Measurements from ENCODE around the gene CCBE1. TPM values are rescaled to one million over a fixed set of nuclear protein-coding genes. Genes with fewer than 3 reads are reported as not detected.

CCBE1 gene
- total RNA-seq, 1 experiment from 2014 or later, result 28.9 TPM

GRCh38 chr18:59426855-59427254 lies 270.4 kb downstream of the CCBE1 start:
- BruUV-seq (replicated peaks), result no TSS peak
- CTCF ChIA-PET, result no interaction called here
- POLR2A ChIA-PET, result no interaction called here
- Mint-ChIP-seq H3K36me3 (ENCODE audit: insufficient read depth, unreplicated experiment) (no peaks in the 10 kb centered on the region), H3K27ac (ENCODE audit: low read depth, unreplicated experiment) (no peak overlapping the region), H3K4me3 (ENCODE audit: unreplicated experiment) (no peak overlapping the region), H3K4me1 (ENCODE audit: insufficient read depth, unreplicated experiment) (no peaks in the 10 kb centered on the region), H3K27me3 (ENCODE audit: insufficient read depth, unreplicated experiment) (peaks cover 14% of the 10 kb centered on the region), H3K9me3 (ENCODE audit: unreplicated experiment) (no peaks in the 10 kb centered on the region)
- intact Hi-C loops (cut with micrococcal nuclease), result no loop called here
- TF ChIP-seq, protein P1, sequence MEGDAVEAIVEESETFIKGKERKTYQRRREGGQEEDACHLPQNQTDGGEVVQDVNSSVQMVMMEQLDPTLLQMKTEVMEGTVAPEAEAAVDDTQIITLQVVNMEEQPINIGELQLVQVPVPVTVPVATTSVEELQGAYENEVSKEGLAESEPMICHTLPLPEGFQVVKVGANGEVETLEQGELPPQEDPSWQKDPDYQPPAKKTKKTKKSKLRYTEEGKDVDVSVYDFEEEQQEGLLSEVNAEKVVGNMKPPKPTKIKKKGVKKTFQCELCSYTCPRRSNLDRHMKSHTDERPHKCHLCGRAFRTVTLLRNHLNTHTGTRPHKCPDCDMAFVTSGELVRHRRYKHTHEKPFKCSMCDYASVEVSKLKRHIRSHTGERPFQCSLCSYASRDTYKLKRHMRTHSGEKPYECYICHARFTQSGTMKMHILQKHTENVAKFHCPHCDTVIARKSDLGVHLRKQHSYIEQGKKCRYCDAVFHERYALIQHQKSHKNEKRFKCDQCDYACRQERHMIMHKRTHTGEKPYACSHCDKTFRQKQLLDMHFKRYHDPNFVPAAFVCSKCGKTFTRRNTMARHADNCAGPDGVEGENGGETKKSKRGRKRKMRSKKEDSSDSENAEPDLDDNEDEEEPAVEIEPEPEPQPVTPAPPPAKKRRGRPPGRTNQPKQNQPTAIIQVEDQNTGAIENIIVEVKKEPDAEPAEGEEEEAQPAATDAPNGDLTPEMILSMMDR (IDR thresholded peaks at IDR 0.05; ENCODE audit: unreplicated experiment), result no peak
- DNase-seq (ENCODE audit: unreplicated experiment), result no peak

- POLR2A ChIA-PET, result no interaction called here
- BruUV-seq (replicated peaks), result no TSS peak
- DNase-seq (ENCODE audit: unreplicated experiment), result peak; percentile 20
- CTCF ChIA-PET, result interaction anchor here (0.7 kb wide), 1 partner anchor 1824 kb away, joined by 3 read pairs; no protein-coding TSS in a partner anchor
- intact Hi-C loops (cut with micrococcal nuclease), result no loop called here
- Mint-ChIP-seq H3K4me1 (ENCODE audit: insufficient read depth, unreplicated experiment) (no peaks in the 10 kb centered on the region), H3K27me3 (ENCODE audit: insufficient read depth, unreplicated experiment) (peaks cover 27% of the 10 kb centered on the region), H3K36me3 (ENCODE audit: insufficient read depth, unreplicated experiment) (no peaks in the 10 kb centered on the region), H3K9me3 (ENCODE audit: unreplicated experiment) (no peaks in the 10 kb centered on the region), H3K4me3 (ENCODE audit: unreplicated experiment) (no peak overlapping the region), H3K27ac (ENCODE audit: low read depth, unreplicated experiment) (no peak overlapping the region)
- TF ChIP-seq, protein P1 (IDR thresholded peaks at IDR 0.05; ENCODE audit: unreplicated experiment), result no peak
Measured at GRCh38 chr18:59423259-59423658, 274.0 kb downstream of the CCBE1 start.

GRCh38 chr18:59420244-59420643 lies 277.0 kb downstream of the CCBE1 start:
- CTCF ChIA-PET, result interaction anchor here (1.3 kb wide), 1 partner anchor 276 kb away, joined by 3 read pairs; no protein-coding TSS in a partner anchor
- no peaks in the 10 kb centered on the region for H3K36me3 Mint-ChIP-seq (ENCODE audit: insufficient read depth, unreplicated experiment)
- no peak overlapping the region for H3K27ac Mint-ChIP-seq (ENCODE audit: low read depth, unreplicated experiment)
- intact Hi-C loops (cut with micrococcal nuclease), result no loop called here
- TF ChIP-seq, protein P1 (IDR thresholded peaks at IDR 0.05; ENCODE audit: unreplicated experiment), result no peak
- H3K4me1 Mint-ChIP-seq (ENCODE audit: insufficient read depth, unreplicated experiment), result no peaks in the 10 kb centered on the region
- H3K4me3 Mint-ChIP-seq (ENCODE audit: unreplicated experiment), result no peak overlapping the region
- no peak for DNase-seq (ENCODE audit: unreplicated experiment)
- H3K27me3 Mint-ChIP-seq (ENCODE audit: insufficient read depth, unreplicated experiment), result peaks cover 27% of the 10 kb centered on the region
- POLR2A ChIA-PET, result no interaction called here
- BruUV-seq (replicated peaks), result no TSS peak
- no peaks in the 10 kb centered on the region for H3K9me3 Mint-ChIP-seq (ENCODE audit: unreplicated experiment)

DNA sequence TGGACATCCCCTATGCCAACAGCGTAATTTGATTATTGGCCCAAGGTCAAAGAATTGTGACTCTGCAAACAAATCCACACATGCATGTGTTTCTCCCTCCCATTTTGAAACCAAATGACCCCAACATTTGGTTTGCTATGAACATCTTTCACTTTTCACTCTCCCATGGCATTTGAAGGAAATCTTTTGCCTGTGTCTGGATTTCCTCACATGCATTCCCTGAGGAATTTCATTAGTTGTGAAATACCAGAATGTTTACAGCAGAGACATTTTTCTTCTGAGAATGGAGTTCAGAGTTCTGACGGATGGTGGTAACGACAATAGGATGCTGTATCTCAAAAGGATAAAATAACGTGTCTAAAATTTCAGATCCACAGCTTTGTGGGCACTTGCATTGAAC lies 277.8 kb downstream of the CCBE1 start:
- Mint-ChIP-seq H3K27ac (ENCODE audit: low read depth, unreplicated experiment) (no peak overlapping the region), H3K36me3 (ENCODE audit: insufficient read depth, unreplicated experiment) (no peaks in the 10 kb centered on the region), H3K4me1 (ENCODE audit: insufficient read depth, unreplicated experiment) (no peaks in the 10 kb centered on the region), H3K9me3 (ENCODE audit: unreplicated experiment) (no peaks in the 10 kb centered on the region), H3K4me3 (ENCODE audit: unreplicated experiment) (no peak overlapping the region), H3K27me3 (ENCODE audit: insufficient read depth, unreplicated experiment) (peaks cover 33% of the 10 kb centered on the region)
- intact Hi-C loops (cut with micrococcal nuclease), result no loop called here
- DNase-seq (ENCODE audit: unreplicated experiment), result peak; percentile 16
- TF ChIP-seq, protein P1 (IDR thresholded peaks at IDR 0.05; ENCODE audit: unreplicated experiment), result no peak
- CTCF ChIA-PET, result interaction anchor here (2.9 kb wide), 1 partner anchor 17 kb away, joined by 11 read pairs; no protein-coding TSS in a partner anchor
- POLR2A ChIA-PET, result interaction anchor here (0.6 kb wide), 1 partner anchor 8 kb away, joined by 3 read pairs; no protein-coding TSS in a partner anchor
- no TSS peak for BruUV-seq (replicated peaks)
